Measurements from ENCODE around the gene MAML3.

DNA sequence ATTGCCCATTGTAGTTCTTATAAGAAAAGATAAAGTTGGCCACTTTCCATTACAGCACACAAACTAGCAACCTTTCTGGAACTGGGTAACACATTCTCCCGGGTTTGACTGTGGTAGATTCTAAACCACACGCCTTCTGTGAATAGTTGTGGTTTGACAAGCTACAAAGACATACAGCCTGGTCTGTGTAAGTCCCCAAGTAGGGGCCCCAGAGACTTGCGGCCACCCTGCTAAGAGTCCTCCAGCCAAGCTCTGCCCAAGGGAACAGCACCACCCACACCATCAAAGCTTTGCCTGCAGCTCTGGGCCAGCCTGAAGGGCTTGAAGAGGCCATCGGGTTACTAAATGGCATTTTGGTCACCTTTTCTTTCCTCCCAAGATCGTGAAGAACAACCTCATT, 203.4 kb downstream of the MAML3 start:
- TF ChIP-seq, protein P1, sequence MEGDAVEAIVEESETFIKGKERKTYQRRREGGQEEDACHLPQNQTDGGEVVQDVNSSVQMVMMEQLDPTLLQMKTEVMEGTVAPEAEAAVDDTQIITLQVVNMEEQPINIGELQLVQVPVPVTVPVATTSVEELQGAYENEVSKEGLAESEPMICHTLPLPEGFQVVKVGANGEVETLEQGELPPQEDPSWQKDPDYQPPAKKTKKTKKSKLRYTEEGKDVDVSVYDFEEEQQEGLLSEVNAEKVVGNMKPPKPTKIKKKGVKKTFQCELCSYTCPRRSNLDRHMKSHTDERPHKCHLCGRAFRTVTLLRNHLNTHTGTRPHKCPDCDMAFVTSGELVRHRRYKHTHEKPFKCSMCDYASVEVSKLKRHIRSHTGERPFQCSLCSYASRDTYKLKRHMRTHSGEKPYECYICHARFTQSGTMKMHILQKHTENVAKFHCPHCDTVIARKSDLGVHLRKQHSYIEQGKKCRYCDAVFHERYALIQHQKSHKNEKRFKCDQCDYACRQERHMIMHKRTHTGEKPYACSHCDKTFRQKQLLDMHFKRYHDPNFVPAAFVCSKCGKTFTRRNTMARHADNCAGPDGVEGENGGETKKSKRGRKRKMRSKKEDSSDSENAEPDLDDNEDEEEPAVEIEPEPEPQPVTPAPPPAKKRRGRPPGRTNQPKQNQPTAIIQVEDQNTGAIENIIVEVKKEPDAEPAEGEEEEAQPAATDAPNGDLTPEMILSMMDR (IDR thresholded peaks at IDR 0.05), result no peak
- TF ChIP-seq EP300 (IDR thresholded peaks at IDR 0.05), result no peak
